ENCODE measurements around the gene PKP4. TPM values are rescaled to one million over a fixed set of nuclear protein-coding genes. Genes with fewer than 3 reads are reported as not detected.

Gene PKP4
- total RNA-seq, 2 experiments from 2014 or later = 68.7 to 73.2 TPM

- H3K4me2 ChIP-seq (ENCODE audit: low read length) = no peak overlapping the region
- POLR2A ChIA-PET = interaction anchor here (0.5 kb wide), 1 partner anchor 388 kb away, joined by 3 read pairs; no protein-coding TSS in a partner anchor
- CTCF ChIA-PET (ENCODE audit: unreplicated experiment) = no interaction called here
Observed at GRCh38 chr2:158668001-158668765, 211.4 kb downstream of the PKP4 start.

GRCh38 chr2:158670292-158670691, 213.5 kb downstream of the PKP4 start:
- H3K27ac ChIP-seq (ENCODE audit: low read depth, low read length, poor library complexity, severe bottlenecking) = no peak overlapping the region
- ChIA-PET POLR2A (no interaction called here), CTCF (ENCODE audit: unreplicated experiment) (no interaction called here)
- no peak overlapping the region for H3K4me2 ChIP-seq (ENCODE audit: low read length)
- no peaks in the 10 kb centered on the region for H3K9me2 ChIP-seq (ENCODE audit: insufficient read depth, low read length)
- no peaks in the 10 kb centered on the region for H4K20me1 ChIP-seq (ENCODE audit: insufficient read depth, low read length)
- no TSS peak for BruUV-seq (replicated peaks)
- H2AFZ ChIP-seq (ENCODE audit: low read length) = no peak overlapping the region
- no peak for DNase-seq (ENCODE audit: low spot score)
- peaks cover 34% of the 10 kb centered on the region for H3K36me3 ChIP-seq (ENCODE audit: insufficient read depth, low read length)
- TF ChIP-seq EZH2phosphoT487 (IDR thresholded peaks at IDR 0.05; ENCODE audit: borderline replicate concordance, low read depth, low read length) = no peak
- no peak for TF ChIP-seq CTCF (conservative IDR thresholded peaks at IDR 0.05; ENCODE audit: low read length)
- no peak overlapping the region for H3K4me3 ChIP-seq (ENCODE audit: low read depth, low read length, poor library complexity, severe bottlenecking)
- H3K79me2 ChIP-seq (ENCODE audit: insufficient read depth, low read depth, low read length) = no peaks in the 10 kb centered on the region
- intact Hi-C loops (cut with micrococcal nuclease; ENCODE audit: unreplicated experiment) = no loop called here
- no peaks in the 10 kb centered on the region for H3K9me3 ChIP-seq (ENCODE audit: low read length)
- no peaks in the 10 kb centered on the region for H3K4me1 ChIP-seq (ENCODE audit: insufficient read depth, low read length, poor library complexity, severe bottlenecking)

More at GRCh38 chr2:158668001-158668765, 211.4 kb downstream of the PKP4 start:
- Histone ChIP-seq H3K4me1 (ENCODE audit: insufficient read depth, low read length, poor library complexity, severe bottlenecking) (no peaks in the 10 kb centered on the region), H3K27ac (ENCODE audit: low read depth, low read length, poor library complexity, severe bottlenecking) (no peak overlapping the region), H3K79me2 (ENCODE audit: insufficient read depth, low read depth, low read length) (no peaks in the 10 kb centered on the region), H3K36me3 (ENCODE audit: insufficient read depth, low read length) (peaks cover 39% of the 10 kb centered on the region; the same call in 1 of the 2 replicates), H2AFZ (ENCODE audit: low read length) (no peak overlapping the region), H3K9me2 (ENCODE audit: insufficient read depth, low read length) (no peaks in the 10 kb centered on the region), H4K20me1 (ENCODE audit: insufficient read depth, low read length) (no peaks in the 10 kb centered on the region), H3K4me3 (ENCODE audit: low read depth, low read length, poor library complexity, severe bottlenecking) (no peak overlapping the region), H3K9me3 (ENCODE audit: low read length) (no peaks in the 10 kb centered on the region)
- no peak for TF ChIP-seq EZH2phosphoT487 (IDR thresholded peaks at IDR 0.05; ENCODE audit: borderline replicate concordance, low read depth, low read length)
- no peak for TF ChIP-seq CTCF (conservative IDR thresholded peaks at IDR 0.05; ENCODE audit: low read length)
- intact Hi-C loops (cut with micrococcal nuclease; ENCODE audit: unreplicated experiment) = no loop called here
- BruUV-seq (replicated peaks) = no TSS peak
- DNase-seq (ENCODE audit: low spot score) = no peak

All from OCI-LY7 (cell line).